Nephron progenitor cell (in vitro differentiated cells): ENCODE measurements around the gene SEMA7A.
A peak's percentile ranks its signal among the peaks of the same experiment; 100 is the strongest.

Source experiments
- DNase-seq: peaks from one replicate; pipeline ENCODE4 v3.0.0; 2021
- H3K27ac Mint-ChIP-seq: 2 replicates; pipeline ENCODE4 v1.8.0; 2021; ENCODE audit warnings: mild to moderate bottlenecking, moderate library complexity, mixed read lengths
- H3K27me3 Mint-ChIP-seq: 2 replicates; pipeline ENCODE4 v1.8.0; 2021; ENCODE audit warnings: mild to moderate bottlenecking, low read depth, mixed read lengths; ENCODE audit not compliant: poor library complexity
- H3K36me3 Mint-ChIP-seq: 2 replicates; pipeline ENCODE4 v1.8.0; 2021; ENCODE audit warnings: low read depth, mixed read lengths
- H3K4me1 Mint-ChIP-seq: 2 replicates; pipeline ENCODE4 v1.8.0; 2021; ENCODE audit warnings: mixed read lengths
- H3K4me3 Mint-ChIP-seq: 2 replicates; pipeline ENCODE4 v1.8.0; 2021; ENCODE audit warnings: mild to moderate bottlenecking, moderate library complexity, mixed read lengths
- H3K9me3 Mint-ChIP-seq: 2 replicates; pipeline ENCODE4 v1.8.0; 2021; ENCODE audit warnings: mild to moderate bottlenecking, moderate library complexity, mixed read lengths
- TF ChIP-seq, protein P1 (sequence below): fragments of 200-600 bp; sonication (generic); IDR thresholded peaks from 2 replicates; pipeline ENCODE4 v1.5.0; 2021; ENCODE audit warnings: antibody characterized with exemption

SEMA7A gene

DNA sequence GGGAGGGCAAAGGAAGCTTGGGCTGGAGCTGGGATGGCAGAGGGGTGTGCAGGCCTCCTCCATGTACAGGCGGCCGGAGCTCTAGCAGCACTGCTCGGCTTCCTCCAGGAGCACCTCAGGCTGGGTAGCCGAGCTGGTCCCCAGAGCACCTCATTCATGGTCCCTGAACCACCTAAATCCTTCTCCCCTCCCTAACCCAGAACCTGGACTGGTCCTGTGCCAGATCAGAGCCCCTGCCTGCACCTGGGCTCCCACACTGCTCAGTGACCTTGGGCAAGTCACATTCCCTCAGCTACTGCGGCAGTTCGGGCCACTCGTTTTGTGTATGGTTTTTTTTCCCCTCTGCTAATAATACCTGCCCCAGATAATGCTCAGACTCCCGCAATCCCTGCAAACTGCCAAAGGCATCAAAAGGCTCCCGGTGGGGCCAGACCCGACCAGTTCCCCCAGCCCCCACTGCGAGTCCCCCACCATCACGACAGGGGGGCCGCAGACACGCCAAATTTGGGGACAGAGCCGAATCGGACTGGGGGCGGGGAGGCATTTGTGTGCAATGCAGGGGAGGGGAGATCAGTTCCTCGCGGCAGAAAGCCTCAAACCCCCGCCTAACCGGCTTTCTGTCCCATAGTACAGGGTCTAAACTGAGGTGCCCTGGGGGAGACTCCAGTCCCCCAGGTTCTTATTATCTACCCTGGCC is 1.3 kb downstream of the SEMA7A start:
- Mint-ChIP-seq H3K4me1 (peaks cover 73% of the 10 kb centered on the region), H3K36me3 (no peaks in the 10 kb centered on the region), H3K9me3 (no peaks in the 10 kb centered on the region), H3K27me3 (peaks cover 9% of the 10 kb centered on the region), H3K27ac (no peak overlapping the region), H3K4me3 (peak overlapping the region; percentile 81)
- no peak for DNase-seq
- TF ChIP-seq, protein P1, sequence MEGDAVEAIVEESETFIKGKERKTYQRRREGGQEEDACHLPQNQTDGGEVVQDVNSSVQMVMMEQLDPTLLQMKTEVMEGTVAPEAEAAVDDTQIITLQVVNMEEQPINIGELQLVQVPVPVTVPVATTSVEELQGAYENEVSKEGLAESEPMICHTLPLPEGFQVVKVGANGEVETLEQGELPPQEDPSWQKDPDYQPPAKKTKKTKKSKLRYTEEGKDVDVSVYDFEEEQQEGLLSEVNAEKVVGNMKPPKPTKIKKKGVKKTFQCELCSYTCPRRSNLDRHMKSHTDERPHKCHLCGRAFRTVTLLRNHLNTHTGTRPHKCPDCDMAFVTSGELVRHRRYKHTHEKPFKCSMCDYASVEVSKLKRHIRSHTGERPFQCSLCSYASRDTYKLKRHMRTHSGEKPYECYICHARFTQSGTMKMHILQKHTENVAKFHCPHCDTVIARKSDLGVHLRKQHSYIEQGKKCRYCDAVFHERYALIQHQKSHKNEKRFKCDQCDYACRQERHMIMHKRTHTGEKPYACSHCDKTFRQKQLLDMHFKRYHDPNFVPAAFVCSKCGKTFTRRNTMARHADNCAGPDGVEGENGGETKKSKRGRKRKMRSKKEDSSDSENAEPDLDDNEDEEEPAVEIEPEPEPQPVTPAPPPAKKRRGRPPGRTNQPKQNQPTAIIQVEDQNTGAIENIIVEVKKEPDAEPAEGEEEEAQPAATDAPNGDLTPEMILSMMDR = no peak

DNA sequence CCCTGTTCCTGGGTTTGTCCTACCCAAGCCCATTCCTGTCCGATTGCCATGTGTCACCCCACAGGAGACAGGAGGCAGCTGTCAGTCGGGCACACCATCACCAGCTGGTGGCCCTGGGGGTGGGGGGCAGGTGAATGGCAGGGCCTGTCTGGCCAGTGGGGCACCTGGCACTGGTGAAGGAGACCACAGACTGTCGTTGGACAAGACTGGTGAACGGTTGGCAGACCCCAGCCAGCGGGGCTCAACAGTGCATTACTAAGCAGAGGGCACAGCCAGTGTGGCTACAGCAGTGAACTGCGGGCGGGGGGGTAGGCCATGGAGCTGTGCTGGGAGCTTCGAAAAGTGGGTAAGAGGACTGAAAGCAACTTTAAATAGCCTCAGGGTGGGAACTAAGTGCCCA is 2.1 kb downstream of the SEMA7A start:
- DNase-seq = no peak

DNA sequence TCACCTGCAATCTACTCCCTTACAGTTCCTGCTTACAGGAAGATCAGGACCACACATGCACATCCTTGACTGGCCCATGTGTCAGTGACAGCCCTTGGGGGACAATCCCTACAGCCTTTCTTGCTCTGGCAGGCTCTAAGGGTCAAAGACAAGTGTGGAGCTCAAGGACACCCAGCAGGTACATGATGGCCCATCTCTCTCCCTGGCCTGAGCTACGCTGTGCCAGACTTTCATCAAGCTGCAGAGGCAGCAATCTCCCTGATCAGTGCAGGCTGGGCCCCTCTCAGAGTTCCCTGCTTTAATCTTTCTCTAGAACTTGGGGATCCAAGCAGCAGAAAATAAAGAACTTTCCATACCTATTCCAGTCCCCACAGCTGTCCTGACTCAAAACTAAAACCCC is 2.6 kb downstream of the SEMA7A start:
- Mint-ChIP-seq H3K4me1 (peaks cover 79% of the 10 kb centered on the region), H3K9me3 (no peaks in the 10 kb centered on the region), H3K27me3 (peaks cover 9% of the 10 kb centered on the region)

More for the DNA sequence above, 2.1 kb downstream of the SEMA7A start:
- peaks cover 9% of the 10 kb centered on the region for H3K27me3 Mint-ChIP-seq
- no peaks in the 10 kb centered on the region for H3K9me3 Mint-ChIP-seq
- H3K36me3 Mint-ChIP-seq = no peaks in the 10 kb centered on the region
- no peak overlapping the region for H3K27ac Mint-ChIP-seq
- TF ChIP-seq, protein P1 = no peak
- peaks cover 77% of the 10 kb centered on the region for H3K4me1 Mint-ChIP-seq
- H3K4me3 Mint-ChIP-seq = peak overlapping the region; percentile 81

DNA sequence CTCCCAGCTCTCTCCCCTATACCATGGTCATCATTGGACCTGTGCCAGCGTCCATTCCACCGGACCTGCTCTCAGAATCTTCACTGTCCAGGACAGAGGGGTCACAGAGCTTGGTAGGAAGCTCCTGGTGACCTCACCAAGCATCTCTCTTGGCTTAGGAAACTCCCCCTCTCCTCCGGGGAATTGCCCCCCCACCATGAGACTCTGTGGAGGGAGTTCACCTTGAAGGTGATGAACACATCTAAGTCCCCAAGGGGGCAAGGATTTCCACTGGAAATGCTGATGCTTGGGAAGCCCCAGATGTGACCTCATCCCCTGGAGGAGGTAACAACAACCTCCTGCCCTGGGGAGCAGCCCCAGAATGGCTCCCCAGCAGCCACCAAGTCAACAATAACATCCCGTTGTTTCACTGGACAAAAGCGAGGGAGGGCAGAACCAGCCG is 3.2 kb downstream of the SEMA7A start:
- peaks cover 4% of the 10 kb centered on the region for H3K36me3 Mint-ChIP-seq
- H3K4me3 Mint-ChIP-seq = no peak overlapping the region
- peaks cover 79% of the 10 kb centered on the region for H3K4me1 Mint-ChIP-seq
- H3K27ac Mint-ChIP-seq = no peak overlapping the region
- TF ChIP-seq, protein P1 = no peak
- no peak for DNase-seq
- H3K27me3 Mint-ChIP-seq = peaks cover 9% of the 10 kb centered on the region
- H3K9me3 Mint-ChIP-seq = no peaks in the 10 kb centered on the region

More for the DNA sequence above, 2.6 kb downstream of the SEMA7A start:
- DNase-seq = no peak
- H3K36me3 Mint-ChIP-seq = peaks cover 4% of the 10 kb centered on the region
- no peak overlapping the region for H3K27ac Mint-ChIP-seq
- H3K4me3 Mint-ChIP-seq = peak overlapping the region; percentile 81
- TF ChIP-seq, protein P1 = no peak

DNA sequence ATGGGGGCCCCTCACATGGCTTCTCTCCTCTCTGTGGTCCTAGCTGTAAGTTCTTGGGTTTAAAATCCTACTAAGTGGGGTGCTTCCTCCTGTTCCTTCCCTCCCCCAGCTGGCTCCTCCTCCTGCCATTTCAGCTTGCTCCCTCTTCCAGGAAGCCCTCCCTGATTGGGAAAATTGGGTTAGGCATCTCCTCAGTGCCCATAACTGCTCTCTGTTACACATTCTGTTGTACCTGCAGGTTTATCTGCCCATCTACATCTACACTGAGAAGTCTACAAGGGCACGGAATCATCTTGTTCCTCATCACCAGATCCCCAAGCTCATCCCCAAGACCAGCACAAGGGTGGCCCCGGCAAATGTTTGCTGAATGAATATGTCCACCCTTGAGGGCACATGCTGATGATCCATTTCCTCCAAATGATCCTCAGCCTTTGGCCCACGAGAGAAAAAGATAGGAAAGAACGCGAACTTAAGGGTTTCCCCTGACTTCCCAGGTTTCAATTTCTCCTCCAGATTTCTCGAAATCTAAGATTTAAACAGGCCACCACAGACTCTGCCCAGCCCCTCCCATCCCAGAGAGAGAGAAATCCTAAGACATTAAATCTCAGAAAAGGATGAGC is 3.9 kb downstream of the SEMA7A start:
- peak overlapping the region; percentile 4 for H3K4me3 Mint-ChIP-seq
- peaks cover 79% of the 10 kb centered on the region for H3K4me1 Mint-ChIP-seq
- peaks cover 9% of the 10 kb centered on the region for H3K27me3 Mint-ChIP-seq
- no peaks in the 10 kb centered on the region for H3K9me3 Mint-ChIP-seq
- H3K36me3 Mint-ChIP-seq = peaks cover 4% of the 10 kb centered on the region
- DNase-seq = no peak
- no peak overlapping the region for H3K27ac Mint-ChIP-seq
- TF ChIP-seq, protein P1 = no peak
